HG03103 (cell line): ENCODE data around the gene CNTD1.
"Not testable (repeated sequence)": the region's sequence is repeated elsewhere in the genome, so short reads cannot be mapped to it uniquely, and the experiment has no call there.

Source experiments
- ATAC-seq: cut with Tn5 transposase; IDR thresholded peaks from one replicate; pipeline ENCODE4 v1.9.1; 2021; ENCODE audit warnings: low read depth; ENCODE audit not compliant: unreplicated experiment

The CNTD1 gene

GRCh38 chr17:42844761-42845555 lies 46.3 kb downstream of the CNTD1 start:
- no peak for ATAC-seq

GRCh38 chr17:42845556-42845917 lies 46.9 kb downstream of the CNTD1 start:
- ATAC-seq, result no peak

GRCh38 chr17:42845918-42846593 lies 47.4 kb downstream of the CNTD1 start:
- no peak for ATAC-seq

- ATAC-seq, result no peak
Observed at GRCh38 chr17:42846594-42847280, 48.1 kb downstream of the CNTD1 start.

GRCh38 chr17:42848093-42848492 lies 49.4 kb downstream of the CNTD1 start:
- no peak for ATAC-seq

GRCh38 chr17:42849031-42849430 lies 50.4 kb downstream of the CNTD1 start:
- ATAC-seq, result no peak

GRCh38 chr17:42849451-42850181 lies 51.0 kb downstream of the CNTD1 start:
- ATAC-seq, result no peak

GRCh38 chr17:42850954-42851353 lies 52.3 kb downstream of the CNTD1 start, which contains the start of gene AOC3:
TSS of gene AOC3 (plus strand) at chr17:42851199. CDS start at chr17:42851344, 145 bp downstream.
- no peak for ATAC-seq

GRCh38 chr17:42851371-42852240 lies 52.9 kb downstream of the CNTD1 start:
- not testable (repeated sequence) for ATAC-seq

GRCh38 chr17:42852351-42852750 lies 53.7 kb downstream of the CNTD1 start:
- ATAC-seq, result no peak

GRCh38 chr17:42853004-42853403 lies 54.3 kb downstream of the CNTD1 start:
- ATAC-seq, result no peak

GRCh38 chr17:42853597-42853967 lies 54.9 kb downstream of the CNTD1 start:
- ATAC-seq, result no peak

GRCh38 chr17:42853968-42854790 lies 55.5 kb downstream of the CNTD1 start:
- no peak for ATAC-seq

- no peak for ATAC-seq
Observed at GRCh38 chr17:42855048-42855596, 56.5 kb downstream of the CNTD1 start.

- not testable (repeated sequence) for ATAC-seq
Observed at GRCh38 chr17:42856093-42856492, 57.4 kb downstream of the CNTD1 start.

- not testable (repeated sequence) for ATAC-seq
Observed at GRCh38 chr17:42856516-42856915, 57.9 kb downstream of the CNTD1 start.

GRCh38 chr17:42857389-42857788 lies 58.7 kb downstream of the CNTD1 start:
- ATAC-seq, result no peak
